Erythroblast (primary cell): Measurements from ENCODE around the gene TYK2.

Experiments
- GATA1 ChIP-seq: IDR thresholded peaks from 2 replicates; pipeline ENCODE4 v1.6.1; 2011; ENCODE audit warnings: low read depth, mild to moderate bottlenecking, control low read depth, low read length, moderate library complexity
- POLR2A ChIP-seq: IDR thresholded peaks from 2 replicates; pipeline ENCODE4 v1.6.1; 2011; ENCODE audit warnings: mild to moderate bottlenecking, low read length

- TF ChIP-seq POLR2A (no peak), GATA1 (no peak)
Measured at GRCh38 chr19:10329555-10329954, 50.8 kb downstream of the TYK2 start.
